SKM-1 treated with dmso at 0.1 percent for 144 hours (cell line): ENCODE measurements around the gene RUVBL2.
"Not testable (repeated sequence)": the region's sequence is repeated elsewhere in the genome, so short reads cannot be mapped to it uniquely, and the experiment has no call there.

ENCODE experiments used
- DNase-seq: peaks from one replicate; lab custom pipeline; 2025; ENCODE audit not compliant: unreplicated experiment; lab: John Stamatoyannopoulos, UW

The RUVBL2 gene

GRCh38 chr19:49016067-49016839, 22.6 kb downstream of the RUVBL2 start:
- no peak for DNase-seq

- no peak for DNase-seq
Measured at GRCh38 chr19:49017041-49017665, 23.5 kb downstream of the RUVBL2 start, which contains the start of gene LHB. TSS of gene LHB (minus strand) at chr19:49017091. CDS start at chr19:49017081, 10 bp downstream.

GRCh38 chr19:49017666-49018351, 24.1 kb downstream of the RUVBL2 start:
- no peak for DNase-seq

- DNase-seq, result not testable (repeated sequence)
Measured at GRCh38 chr19:49018388-49019241, 24.9 kb downstream of the RUVBL2 start.

- DNase-seq, result no peak
Measured at GRCh38 chr19:49019242-49019932, 25.7 kb downstream of the RUVBL2 start.

GRCh38 chr19:49020342-49020741, 26.7 kb downstream of the RUVBL2 start:
- DNase-seq, result no peak

GRCh38 chr19:49020931-49021895, 27.5 kb downstream of the RUVBL2 start:
- no peak for DNase-seq

- DNase-seq, result no peak
Measured at GRCh38 chr19:49022116-49022515, 28.4 kb downstream of the RUVBL2 start.

- not testable (repeated sequence) for DNase-seq
Measured at GRCh38 chr19:49024233-49024632, 30.5 kb downstream of the RUVBL2 start, which contains the start of gene CGB3. TSS of gene CGB3 (minus strand) at chr19:49024333. CDS start at chr19:49023971, 362 bp downstream.

GRCh38 chr19:49025088-49025487, 31.4 kb downstream of the RUVBL2 start:
- not testable (repeated sequence) for DNase-seq

GRCh38 chr19:49025599-49025998, 31.9 kb downstream of the RUVBL2 start:
- DNase-seq, result not testable (repeated sequence)

GRCh38 chr19:49028686-49029085, 35.0 kb downstream of the RUVBL2 start:
- DNase-seq, result not testable (repeated sequence)

- not testable (repeated sequence) for DNase-seq
Measured at GRCh38 chr19:49029749-49030148, 36.1 kb downstream of the RUVBL2 start.

GRCh38 chr19:49030323-49030722, 36.6 kb downstream of the RUVBL2 start:
- DNase-seq, result not testable (repeated sequence)

- not testable (repeated sequence) for DNase-seq
Measured at GRCh38 chr19:49031642-49032301, 38.1 kb downstream of the RUVBL2 start, which contains the start of gene CGB2. TSS of gene CGB2 (plus strand) at chr19:49031890. CDS start at chr19:49032096, 206 bp downstream.

- not testable (repeated sequence) for DNase-seq
Measured at GRCh38 chr19:49036815-49037214, 43.1 kb downstream of the RUVBL2 start, which contains the start of gene CGB1. TSS of gene CGB1 (minus strand) at chr19:49036895. CDS start at chr19:49036711, 184 bp downstream.

- DNase-seq, result not testable (repeated sequence)
Measured at GRCh38 chr19:49038111-49038510, 44.4 kb downstream of the RUVBL2 start.
